Osteoblast (primary cell): ENCODE results near the gene SSTR5. TPM values are rescaled to one million over a fixed set of nuclear protein-coding genes. Genes with fewer than 3 reads are reported as not detected.

Source experiments
- DNase-seq: peaks from one replicate; pipeline ENCODE4 v3.0.0; 2011; ENCODE audit warnings: low spot score, mixed read lengths; ENCODE audit not compliant: insufficient read length; ENCODE audit errors: missing footprints
- H2AFZ ChIP-seq: 2 replicates; pipeline ENCODE4 v1.6.0; 2011; ENCODE audit warnings: mild to moderate bottlenecking, low read length
- H3K27ac ChIP-seq: 2 replicates; pipeline ENCODE4 v1.5.1; 2011; ENCODE audit warnings: mild to moderate bottlenecking, low read depth, low read length, moderate library complexity
- H3K27me3 ChIP-seq: 2 replicates; pipeline ENCODE4 v1.6.0; 2012; ENCODE audit warnings: mild to moderate bottlenecking, control low read depth, inconsistent platforms, low read length, moderate library complexity; ENCODE audit not compliant: insufficient read depth
- H3K36me3 ChIP-seq: 2 replicates; pipeline ENCODE4 v1.5.1; 2011; ENCODE audit warnings: mild to moderate bottlenecking, low read length, control low read depth, moderate library complexity; ENCODE audit not compliant: insufficient read depth
- H3K4me1 ChIP-seq: 2 replicates; pipeline ENCODE4 v1.5.1; 2011; ENCODE audit warnings: mild to moderate bottlenecking, low read length, control low read depth, moderate library complexity; ENCODE audit not compliant: insufficient read depth
- H3K4me2 ChIP-seq: 2 replicates; pipeline ENCODE4 v1.6.0; 2011; ENCODE audit warnings: mild to moderate bottlenecking, low read length; ENCODE audit not compliant: insufficient read depth
- H3K4me3 ChIP-seq: fragments of 200-600 bp; sonication (generic); 3 replicates; pipeline ENCODE4 v1.5.1; 2012; ENCODE audit warnings: mild to moderate bottlenecking, low read length, inconsistent platforms; ENCODE audit not compliant: insufficient read depth
- H3K79me2 ChIP-seq: 2 replicates; pipeline ENCODE4 v1.6.0; 2012; ENCODE audit warnings: mild to moderate bottlenecking, low read length, control low read depth, inconsistent platforms; ENCODE audit not compliant: insufficient read depth
- H3K9me3 ChIP-seq: 2 replicates; pipeline ENCODE4 v1.5.1; 2011; ENCODE audit warnings: low read depth, low read length, control low read depth
- H4K20me1 ChIP-seq: 2 replicates; pipeline ENCODE4 v1.6.0; 2012; ENCODE audit warnings: mild to moderate bottlenecking, low read length, control low read depth; ENCODE audit not compliant: insufficient read depth
- total RNA-seq: library from RNA; depleted of rRNA; stranded (reverse); fragments of >200 nt; gene quantifications from 2 replicates; pipeline ENCODE4 v1.2.3, GENCODE V29; 2012
- TF ChIP-seq, protein P1 (sequence below): IDR thresholded peaks from 2 replicates; pipeline ENCODE4 v1.5.1; 2011; ENCODE audit warnings: mild to moderate bottlenecking, low read depth, low read length, moderate library complexity; ENCODE audit errors: extremely low read depth

SSTR5 gene
- total RNA-seq, 1 donor, result not detected

DNA sequence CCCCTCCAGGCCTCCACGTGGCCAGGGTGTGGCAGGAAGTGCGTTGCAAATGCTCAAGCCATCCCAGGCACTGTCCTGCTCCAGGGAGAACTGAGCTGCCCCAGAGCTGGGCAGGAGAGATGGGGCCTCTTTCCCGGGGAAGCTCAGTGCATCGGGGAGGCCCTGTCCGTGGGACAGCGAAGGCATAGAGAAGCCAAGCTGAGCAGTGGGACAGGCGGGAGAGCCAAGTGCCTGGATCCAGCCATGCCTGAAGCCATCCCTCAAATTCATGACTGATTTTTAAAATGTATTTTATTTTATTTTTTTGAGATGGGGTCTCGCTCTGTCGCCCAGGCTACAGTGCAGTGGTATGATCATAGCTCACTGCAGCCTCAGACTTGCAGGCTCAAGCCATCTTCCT is 25.4 kb upstream of the SSTR5 start:
- H3K4me3 ChIP-seq, result no peak overlapping the region
- H3K27me3 ChIP-seq, result peaks cover 37% of the 10 kb centered on the region
- no peak for DNase-seq
- no peaks in the 10 kb centered on the region for H3K79me2 ChIP-seq
- no peaks in the 10 kb centered on the region for H3K9me3 ChIP-seq
- TF ChIP-seq, protein P1, sequence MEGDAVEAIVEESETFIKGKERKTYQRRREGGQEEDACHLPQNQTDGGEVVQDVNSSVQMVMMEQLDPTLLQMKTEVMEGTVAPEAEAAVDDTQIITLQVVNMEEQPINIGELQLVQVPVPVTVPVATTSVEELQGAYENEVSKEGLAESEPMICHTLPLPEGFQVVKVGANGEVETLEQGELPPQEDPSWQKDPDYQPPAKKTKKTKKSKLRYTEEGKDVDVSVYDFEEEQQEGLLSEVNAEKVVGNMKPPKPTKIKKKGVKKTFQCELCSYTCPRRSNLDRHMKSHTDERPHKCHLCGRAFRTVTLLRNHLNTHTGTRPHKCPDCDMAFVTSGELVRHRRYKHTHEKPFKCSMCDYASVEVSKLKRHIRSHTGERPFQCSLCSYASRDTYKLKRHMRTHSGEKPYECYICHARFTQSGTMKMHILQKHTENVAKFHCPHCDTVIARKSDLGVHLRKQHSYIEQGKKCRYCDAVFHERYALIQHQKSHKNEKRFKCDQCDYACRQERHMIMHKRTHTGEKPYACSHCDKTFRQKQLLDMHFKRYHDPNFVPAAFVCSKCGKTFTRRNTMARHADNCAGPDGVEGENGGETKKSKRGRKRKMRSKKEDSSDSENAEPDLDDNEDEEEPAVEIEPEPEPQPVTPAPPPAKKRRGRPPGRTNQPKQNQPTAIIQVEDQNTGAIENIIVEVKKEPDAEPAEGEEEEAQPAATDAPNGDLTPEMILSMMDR, result no peak
- no peak overlapping the region for H3K4me2 ChIP-seq
- no peaks in the 10 kb centered on the region for H3K4me1 ChIP-seq
- H2AFZ ChIP-seq, result no peak overlapping the region
- H3K27ac ChIP-seq, result no peak overlapping the region
- no peaks in the 10 kb centered on the region for H4K20me1 ChIP-seq
- H3K36me3 ChIP-seq, result no peaks in the 10 kb centered on the region

DNA sequence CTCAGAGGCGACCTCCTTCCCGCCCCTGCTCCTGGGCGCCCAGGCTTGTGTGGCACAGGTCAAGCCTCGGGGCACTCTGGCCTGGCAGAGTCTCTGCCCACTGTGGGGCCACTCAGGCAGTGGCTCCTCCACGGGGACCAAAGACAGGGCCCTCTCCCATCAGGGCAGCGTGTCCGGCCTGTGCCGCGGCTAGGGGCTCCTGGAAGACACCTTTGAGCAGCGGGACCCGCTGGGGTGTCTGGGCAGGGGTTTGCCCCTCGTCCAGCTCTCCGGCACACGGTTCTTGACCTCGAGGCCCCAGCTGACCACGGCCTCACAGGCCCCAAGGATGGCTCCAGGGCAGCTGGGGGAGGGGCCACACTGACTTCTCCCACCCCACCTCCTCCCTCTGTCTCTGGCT is 24.7 kb upstream of the SSTR5 start:
- Histone ChIP-seq H3K27me3 (peaks cover 37% of the 10 kb centered on the region), H4K20me1 (no peaks in the 10 kb centered on the region), H3K4me2 (no peak overlapping the region), H3K79me2 (no peaks in the 10 kb centered on the region), H2AFZ (no peak overlapping the region), H3K36me3 (no peaks in the 10 kb centered on the region), H3K4me1 (no peaks in the 10 kb centered on the region), H3K27ac (no peak overlapping the region), H3K4me3 (no peak overlapping the region), H3K9me3 (no peaks in the 10 kb centered on the region)
- TF ChIP-seq, protein P1, result no peak
- DNase-seq, result no peak

- TF ChIP-seq, protein P1, result no peak
- Histone ChIP-seq H3K9me3 (no peaks in the 10 kb centered on the region), H3K4me3 (no peak overlapping the region), H3K27ac (no peak overlapping the region), H3K4me1 (no peaks in the 10 kb centered on the region), H3K79me2 (no peaks in the 10 kb centered on the region), H3K27me3 (peaks cover 37% of the 10 kb centered on the region), H2AFZ (no peak overlapping the region), H4K20me1 (no peaks in the 10 kb centered on the region), H3K4me2 (no peak overlapping the region), H3K36me3 (no peaks in the 10 kb centered on the region)
- peak; percentile 97 for DNase-seq
Observed at GRCh38 chr16:1048442-1049112, 24.0 kb upstream of the SSTR5 start.

- H3K36me3 ChIP-seq, result no peaks in the 10 kb centered on the region
- DNase-seq, result no peak
Observed at GRCh38 chr16:1049113-1049975, 23.2 kb upstream of the SSTR5 start.

More at GRCh38 chr16:1049113-1049975, 23.2 kb upstream of the SSTR5 start:
- H3K79me2 ChIP-seq, result no peaks in the 10 kb centered on the region
- H3K4me2 ChIP-seq, result no peak overlapping the region
- H3K4me3 ChIP-seq, result no peak overlapping the region
- TF ChIP-seq, protein P1, result no peak
- H3K27ac ChIP-seq, result no peak overlapping the region
- no peaks in the 10 kb centered on the region for H3K4me1 ChIP-seq
- H3K9me3 ChIP-seq, result no peaks in the 10 kb centered on the region
- peaks cover 35% of the 10 kb centered on the region for H3K27me3 ChIP-seq
- no peak overlapping the region for H2AFZ ChIP-seq
- no peaks in the 10 kb centered on the region for H4K20me1 ChIP-seq
